Fibroblast of the conjunctiva (primary cell): ENCODE data around the gene GAL3ST3.
"Not testable (repeated sequence)": the region's sequence is repeated elsewhere in the genome, so short reads cannot be mapped to it uniquely, and the experiment has no call there.

Experiments
- DNase-seq: peaks from one replicate; pipeline ENCODE4 v3.0.0-alpha.2; 2010; ENCODE audit warnings: low read depth

Gene GAL3ST3

GRCh38 chr11:66044757-66045156 is 4.2 kb downstream of the GAL3ST3 start:
- DNase-seq = no peak

- no peak for DNase-seq
Measured at GRCh38 chr11:66042996-66043906, 5.7 kb downstream of the GAL3ST3 start.

- DNase-seq = no peak
Measured at GRCh38 chr11:66042227-66042995, 6.5 kb downstream of the GAL3ST3 start.

- no peak for DNase-seq
Measured at GRCh38 chr11:66039765-66040164, 9.2 kb downstream of the GAL3ST3 start.

DNA sequence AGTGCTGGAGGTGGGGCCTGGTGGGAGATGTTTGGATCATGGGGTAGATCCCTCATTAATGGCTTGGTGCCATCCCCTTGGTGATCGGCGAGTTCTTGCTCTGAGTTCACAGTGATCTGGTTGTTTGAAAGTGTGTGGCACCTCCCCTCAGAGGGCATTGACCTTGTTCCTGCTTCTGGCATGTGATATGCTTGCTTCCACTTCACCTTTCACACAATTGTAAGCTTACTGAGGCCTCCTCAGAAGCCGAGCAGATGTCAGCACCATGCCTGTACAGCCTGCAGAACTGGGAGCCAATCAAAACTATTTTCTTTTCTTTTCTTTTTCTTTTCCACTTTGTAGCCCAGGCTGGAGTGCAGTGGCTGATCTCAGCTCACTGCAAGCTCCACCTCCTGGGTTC is 11.6 kb downstream of the GAL3ST3 start:
- no peak for DNase-seq

DNA sequence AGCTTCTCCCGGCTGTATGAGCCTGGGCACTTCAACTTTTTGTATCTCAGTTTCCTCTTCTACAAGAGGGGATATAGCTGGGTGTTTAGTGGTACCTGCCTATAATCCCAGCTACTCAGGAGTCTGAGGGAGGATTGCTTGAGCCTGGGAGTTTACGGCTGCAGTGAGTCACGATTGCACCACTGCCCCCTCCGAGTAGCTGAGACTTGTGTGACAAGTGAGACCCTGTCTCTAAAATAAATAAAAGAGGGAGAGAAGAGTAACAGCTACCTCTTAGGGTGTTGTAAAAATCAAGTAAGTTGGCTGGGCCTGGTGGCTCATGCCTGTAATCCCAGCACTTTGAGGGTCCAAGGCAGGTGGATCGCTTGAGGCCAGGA is 12.6 kb downstream of the GAL3ST3 start:
- DNase-seq = no peak

DNA sequence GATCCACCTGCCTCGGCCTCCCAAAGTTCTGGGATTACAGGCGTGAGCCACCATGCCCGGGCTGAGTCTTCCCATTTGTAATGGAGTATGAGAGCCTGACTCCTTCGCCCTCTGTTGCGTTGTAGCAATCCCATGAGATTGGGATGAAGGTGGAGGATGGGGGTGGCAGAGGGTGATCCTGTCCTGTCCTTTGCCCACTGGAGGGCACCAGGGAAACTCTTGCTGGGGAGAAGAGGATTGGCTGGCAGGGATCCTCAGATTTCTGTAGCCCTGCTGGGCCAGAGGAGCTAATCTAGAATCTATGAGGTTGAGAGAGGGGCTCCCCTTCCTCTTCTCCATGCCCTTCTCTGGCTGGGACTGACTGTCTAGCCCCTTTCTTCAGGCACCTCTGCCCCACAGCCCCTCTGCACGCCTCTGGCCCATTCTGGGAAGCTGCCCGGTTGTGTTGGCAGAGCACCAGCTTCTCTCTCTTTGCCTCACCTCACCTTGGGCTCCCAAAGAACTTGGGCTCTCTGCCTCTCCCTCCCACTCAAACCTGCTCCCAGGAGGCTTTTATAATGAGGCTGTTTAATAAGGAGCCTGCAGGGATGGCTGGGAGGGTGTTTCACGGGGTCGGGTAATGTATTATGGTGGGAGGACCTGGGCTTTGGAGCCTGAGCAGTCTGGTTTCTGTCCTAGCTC is 13.2 kb downstream of the GAL3ST3 start:
- no peak for DNase-seq

GRCh38 chr11:66032957-66033735 is 15.8 kb downstream of the GAL3ST3 start:
- DNase-seq = no peak

DNA sequence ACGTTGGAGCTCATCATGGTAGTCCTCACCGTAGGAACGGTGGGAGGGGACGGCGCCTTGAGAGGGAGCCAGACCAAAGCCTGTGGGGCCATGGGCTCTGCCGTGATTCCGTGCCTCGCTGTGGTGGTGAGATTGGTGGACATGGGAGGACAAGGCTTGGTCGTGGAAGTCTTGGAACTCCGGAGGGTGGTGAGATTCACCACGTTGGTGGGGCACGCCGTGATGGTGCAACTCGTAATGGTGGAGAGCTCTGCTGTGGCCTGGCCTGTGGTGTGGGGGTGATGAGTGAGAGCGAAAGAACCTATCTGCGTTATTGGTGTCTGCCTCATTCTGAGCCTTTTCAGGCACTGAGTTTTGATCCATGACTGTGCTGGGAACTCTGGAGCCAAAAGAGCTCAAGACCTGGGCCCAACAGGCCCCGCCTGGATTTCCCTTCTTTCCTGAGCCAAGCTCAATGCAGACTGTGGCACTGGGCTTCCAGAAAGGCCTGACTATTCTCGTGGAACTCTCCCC is 22.9 kb downstream of the GAL3ST3 start, which contains the start of gene CATSPER1:
Gene CATSPER1, minus strand, starts transcription at position 463 of the 513 bp plus-strand sequence. Its CDS starts 100 bp downstream, at position 363.
- DNase-seq = no peak

DNA sequence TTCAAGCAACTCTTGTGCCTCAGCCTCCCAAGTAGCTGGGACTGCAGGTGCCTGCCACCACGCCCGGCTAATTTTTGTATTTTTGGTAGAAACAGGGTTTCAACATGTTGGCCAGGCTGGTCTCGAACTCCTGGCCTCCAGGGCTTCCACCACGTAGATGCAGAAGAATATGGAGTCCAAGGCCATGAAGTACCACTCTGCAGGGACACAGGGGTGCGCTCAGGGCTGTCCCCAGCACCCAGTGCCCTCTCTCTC is 25.8 kb downstream of the GAL3ST3 start:
- DNase-seq = not testable (repeated sequence)

DNA sequence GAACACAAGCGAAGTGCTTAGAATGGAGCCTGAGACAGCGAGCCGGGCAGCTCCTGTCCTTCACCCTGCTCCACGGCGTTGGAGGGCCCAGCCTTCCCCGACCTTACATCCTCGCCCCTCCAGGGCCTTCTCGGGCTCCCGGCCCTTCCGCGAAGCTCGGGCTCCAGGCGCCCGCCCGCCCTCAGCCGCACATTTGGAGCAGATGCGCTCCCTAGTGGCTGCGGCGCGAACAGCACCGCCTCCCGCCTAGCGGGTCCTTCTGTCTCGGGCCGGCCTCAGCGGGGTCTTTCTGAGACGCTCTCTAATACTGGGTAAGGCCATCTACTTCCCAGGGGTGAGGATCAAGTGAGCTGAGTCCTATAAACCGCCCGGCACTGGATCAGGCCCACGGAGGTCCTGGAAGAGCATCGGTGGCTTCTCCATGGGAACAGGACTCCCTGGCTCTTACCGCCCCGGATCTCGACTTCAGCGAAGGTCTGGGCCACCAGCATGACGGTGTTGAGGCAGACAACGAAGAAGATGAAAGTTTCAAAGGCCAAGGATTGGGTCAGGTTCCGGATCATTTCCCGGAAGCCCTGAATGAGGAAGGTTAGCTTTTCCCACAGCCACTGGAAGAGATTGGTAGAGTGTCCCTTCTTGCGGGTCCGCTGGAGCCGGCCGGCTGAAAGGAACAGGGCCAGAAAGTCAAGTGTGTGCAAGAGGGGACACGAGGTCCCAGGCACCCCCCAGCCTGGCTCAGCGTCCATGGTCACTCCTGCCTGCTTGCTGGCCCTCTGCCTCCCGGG is 26.4 kb downstream of the GAL3ST3 start:
- peak; percentile 26 for DNase-seq

GRCh38 chr11:66020618-66021357 is 28.2 kb downstream of the GAL3ST3 start:
- peak; percentile 14 for DNase-seq

GRCh38 chr11:66020212-66020611 is 28.7 kb downstream of the GAL3ST3 start:
- DNase-seq = no peak

- DNase-seq = no peak
Measured at GRCh38 chr11:66017321-66017720, 31.6 kb downstream of the GAL3ST3 start.

GRCh38 chr11:66016793-66017177 is 32.2 kb downstream of the GAL3ST3 start:
- DNase-seq = no peak

GRCh38 chr11:66015936-66016792 is 32.8 kb downstream of the GAL3ST3 start:
- DNase-seq = no peak

DNA sequence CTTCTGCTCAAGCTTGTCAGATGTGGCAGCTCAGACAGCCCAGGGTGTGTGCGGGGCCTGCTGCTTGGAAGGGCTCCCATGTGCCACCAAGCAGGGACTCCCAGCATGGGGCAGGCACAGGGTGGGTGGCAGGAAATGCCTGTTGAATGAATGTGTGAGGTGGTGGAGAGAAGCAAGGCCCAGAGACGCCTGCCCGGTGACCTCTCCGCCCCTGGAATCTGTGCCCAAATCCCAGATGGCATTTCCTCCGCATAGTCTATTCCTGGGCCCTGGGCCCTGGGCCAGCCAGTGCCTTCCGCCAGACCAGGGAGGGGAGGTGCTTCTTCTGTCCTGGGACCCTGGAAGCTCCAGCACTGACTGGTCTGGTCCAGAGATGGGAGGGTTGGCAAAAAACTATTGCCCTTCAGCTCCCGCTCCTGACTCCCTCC is 33.5 kb downstream of the GAL3ST3 start:
- DNase-seq = no peak

DNA sequence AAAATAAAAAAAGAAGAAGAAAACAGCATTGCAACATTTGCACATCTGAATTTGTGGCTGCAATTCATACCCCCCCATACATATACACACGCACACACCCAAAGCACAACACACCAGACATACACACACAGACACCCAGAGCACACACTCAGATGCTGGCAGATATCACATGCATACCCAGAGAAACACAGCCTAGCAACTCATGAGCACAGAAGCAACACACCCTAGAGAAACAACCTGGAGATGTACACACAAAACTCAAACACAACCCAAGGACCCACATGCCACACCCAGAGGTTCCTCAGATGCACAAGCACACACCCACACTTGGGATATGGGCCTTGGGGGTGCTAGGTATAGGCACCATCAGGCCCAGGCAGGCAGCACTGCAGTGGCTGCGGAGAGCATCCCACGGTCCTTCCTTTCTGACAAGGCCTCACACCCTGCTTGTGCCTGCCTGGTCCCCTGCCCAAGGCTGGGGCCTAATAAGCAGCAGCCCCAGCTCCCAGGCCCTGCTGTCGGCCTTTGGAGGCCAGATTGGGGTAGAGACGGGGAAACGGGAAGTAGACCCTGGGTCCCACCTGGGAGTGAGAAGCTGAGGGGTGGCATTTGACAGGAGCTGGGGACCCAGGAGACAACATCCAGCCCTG is 34.0 kb downstream of the GAL3ST3 start:
- no peak for DNase-seq

DNA sequence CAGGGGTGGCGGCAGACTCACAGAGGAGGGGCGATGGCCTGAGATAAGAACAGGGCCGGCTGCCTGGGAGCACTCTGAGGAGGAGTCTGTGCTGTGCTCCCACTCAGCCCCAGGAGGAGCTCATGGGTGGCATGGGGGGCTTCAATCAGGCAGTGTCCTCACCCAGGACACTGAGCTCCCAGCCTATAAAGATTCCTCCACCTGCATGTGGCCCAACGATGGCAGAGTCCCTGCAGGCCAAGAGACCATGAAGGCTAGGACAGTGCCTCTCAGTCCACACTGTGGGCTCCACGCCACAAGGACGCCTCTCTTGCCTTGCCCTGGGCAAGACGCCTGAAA is 35.2 kb downstream of the GAL3ST3 start:
- no peak for DNase-seq
